ENCODE measurements around the gene SH3D19.

- TF ChIP-seq TEAD4 (IDR thresholded peaks at IDR 0.05) (no peak), TAF1 (IDR thresholded peaks at IDR 0.05; ENCODE audit: low read depth) (no peak), EP300 (IDR thresholded peaks at IDR 0.05; ENCODE audit: borderline replicate concordance) (no peak), MAX (IDR thresholded peaks at IDR 0.05) (no peak), RAD21 (IDR thresholded peaks at IDR 0.05; ENCODE audit: low read depth) (no peak)
Observed at GRCh38 chr4:151231915-151232595, 93.3 kb downstream of the SH3D19 start.

Measured in Ishikawa (cell line).